Neutrophil (primary cell): Measurements from ENCODE around the gene MRFAP1L1.
"Not testable (repeated sequence)": the region's sequence is repeated elsewhere in the genome, so short reads cannot be mapped to it uniquely, and the experiment has no call there.

ENCODE experiments used
- H3K27ac ChIP-seq: fragments of 200-600 bp; sonication (generic); 2 replicates; pipeline ENCODE4 v1.5.1; 2016; ENCODE audit warnings: mild to moderate bottlenecking, moderate library complexity
- H3K27me3 ChIP-seq: fragments of 200-600 bp; sonication (generic); 2 replicates; pipeline ENCODE4 v1.6.0; 2016; ENCODE audit warnings: mild to moderate bottlenecking
- H3K36me3 ChIP-seq: fragments of 200-600 bp; sonication (generic); 2 replicates; pipeline ENCODE4 v1.5.1; 2017
- H3K4me1 ChIP-seq, 2 experiments: fragments of 200-600 bp in 1 of 2; sonication (generic) in 1 of 2; 1 replicate in 1 of 2; 2 replicates in 1 of 2; pipeline versions ENCODE4 v1.5.1 to v1.6.1; 2013 to 2016; ENCODE audit warnings: low read depth in 1 of 2, low read length in 1 of 2, mild to moderate bottlenecking in 1 of 2, moderate library complexity in 1 of 2; ENCODE audit not compliant: control insufficient read depth in 1 of 2, insufficient read depth in 1 of 2
- H3K4me3 ChIP-seq, 2 experiments: fragments of 200-600 bp in 1 of 2; sonication (generic) in 1 of 2; 1 replicate in 1 of 2; 2 replicates in 1 of 2; pipeline ENCODE4 v1.5.1; 2013 to 2016; ENCODE audit warnings: low read depth in 1 of 2, low read length in 1 of 2, mild to moderate bottlenecking in 1 of 2, moderate library complexity in 1 of 2
- H3K9me3 ChIP-seq: fragments of 200-600 bp; sonication (generic); 2 replicates; pipeline ENCODE4 v1.5.1; 2016
- CTCF ChIP-seq: fragments of 200-600 bp; sonication (generic); IDR thresholded peaks from 2 replicates; pipeline ENCODE4 v1.5.1; 2016; ENCODE audit warnings: antibody characterized with exemption

MRFAP1L1 gene

GRCh38 chr4:6727081-6727942 lies 17.6 kb upstream of the MRFAP1L1 start:
- H3K36me3 ChIP-seq: no peaks in the 10 kb centered on the region
- no peak overlapping the region for H3K27ac ChIP-seq
- H3K4me3 ChIP-seq: no peak overlapping the region
- TF ChIP-seq CTCF: no peak
- H3K9me3 ChIP-seq: no peaks in the 10 kb centered on the region
- no peaks in the 10 kb centered on the region for H3K4me1 ChIP-seq
- H3K27me3 ChIP-seq: no peaks in the 10 kb centered on the region

GRCh38 chr4:6725427-6725961 lies 15.8 kb upstream of the MRFAP1L1 start:
- H3K9me3 ChIP-seq, H3K27me3 ChIP-seq, H3K27ac ChIP-seq, H3K36me3 ChIP-seq, H3K4me3 ChIP-seq, H3K4me1 ChIP-seq: not testable (repeated sequence)

- Histone ChIP-seq H3K36me3 (no peaks in the 10 kb centered on the region), H3K27ac (no peak overlapping the region), H3K9me3 (no peaks in the 10 kb centered on the region), H3K4me3 (no peak overlapping the region), H3K27me3 (no peaks in the 10 kb centered on the region), H3K4me1 (peaks cover 0 to 5% of the 10 kb centered on the region in 2 experiments)
- TF ChIP-seq CTCF: no peak
Observed at GRCh38 chr4:6724421-6725111, 14.9 kb upstream of the MRFAP1L1 start.

GRCh38 chr4:6723851-6724250 lies 14.2 kb upstream of the MRFAP1L1 start:
- no peak for TF ChIP-seq CTCF
- H3K9me3 ChIP-seq: no peaks in the 10 kb centered on the region

GRCh38 chr4:6722891-6723290 lies 13.2 kb upstream of the MRFAP1L1 start:
- Histone ChIP-seq H3K36me3 (no peaks in the 10 kb centered on the region), H3K27me3 (no peaks in the 10 kb centered on the region), H3K4me1 (peaks cover 0 to 7% of the 10 kb centered on the region in 2 experiments), H3K4me3 (no peak overlapping the region), H3K27ac (no peak overlapping the region), H3K9me3 (no peaks in the 10 kb centered on the region)
- no peak for TF ChIP-seq CTCF

More at GRCh38 chr4:6723851-6724250, 14.2 kb upstream of the MRFAP1L1 start:
- Histone ChIP-seq H3K36me3 (no peaks in the 10 kb centered on the region), H3K27me3 (no peaks in the 10 kb centered on the region), H3K4me3 (no peak overlapping the region), H3K4me1 (peaks cover 0 to 5% of the 10 kb centered on the region in 2 experiments), H3K27ac (no peak overlapping the region)

- Histone ChIP-seq H3K27ac (no peak overlapping the region), H3K9me3 (no peaks in the 10 kb centered on the region)
- TF ChIP-seq CTCF: no peak
Observed at GRCh38 chr4:6721121-6721520, 11.5 kb upstream of the MRFAP1L1 start.

More at GRCh38 chr4:6721121-6721520, 11.5 kb upstream of the MRFAP1L1 start:
- peaks cover 13 to 22% of the 10 kb centered on the region in 2 experiments for H3K4me1 ChIP-seq
- H3K36me3 ChIP-seq: no peaks in the 10 kb centered on the region
- no peaks in the 10 kb centered on the region for H3K27me3 ChIP-seq
- no peak overlapping the region for H3K4me3 ChIP-seq
